MM.1S (cell line): ENCODE results near the gene TDRD12.

Experiments used
- DNase-seq: peaks from one replicate; pipeline ENCODE4 v3.0.0-alpha.2; 2015
- H2AFZ ChIP-seq: fragments of 300-600 bp; sonication (generic); 2 replicates; pipeline ENCODE4 v1.6.0; 2016; ENCODE audit warnings: antibody characterized with exemption, low read length
- H3F3A ChIP-seq: fragments of 300-600 bp; sonication (generic); 2 replicates; pipeline ENCODE4 v1.6.1; 2016; ENCODE audit warnings: mild to moderate bottlenecking, antibody characterized with exemption, low read length, moderate library complexity, mixed read lengths; ENCODE audit not compliant: insufficient read depth
- H3K27ac ChIP-seq: fragments of 300-600 bp; sonication (generic); 2 replicates; pipeline ENCODE4 v1.5.1; 2016; ENCODE audit warnings: mild to moderate bottlenecking, low read length
- H3K27me3 ChIP-seq: fragments of 300-600 bp; sonication (generic); replicated peaks from 2 replicates; pipeline ENCODE4 v1.6.0; 2016; ENCODE audit warnings: low read length; ENCODE audit not compliant: insufficient read depth
- H3K36me3 ChIP-seq: fragments of 300-600 bp; sonication (generic); replicated peaks from 2 replicates; pipeline ENCODE4 v1.6.1; 2016; ENCODE audit warnings: mild to moderate bottlenecking, low read length, mixed read lengths; ENCODE audit not compliant: insufficient read depth
- H3K4me1 ChIP-seq: fragments of 300-600 bp; sonication (generic); 2 replicates; pipeline ENCODE4 v1.6.1; 2016; ENCODE audit warnings: low read length, mixed read lengths
- H3K4me2 ChIP-seq: fragments of 300-600 bp; sonication (generic); 2 replicates; pipeline ENCODE4 v1.6.0; 2016; ENCODE audit warnings: low read depth, low read length
- H3K4me3 ChIP-seq: fragments of 300-600 bp; sonication (generic); 2 replicates; pipeline ENCODE4 v1.5.1; 2016; ENCODE audit warnings: low read length, mixed read lengths
- H3K79me2 ChIP-seq: fragments of 300-600 bp; sonication (generic); 2 replicates; pipeline ENCODE4 v1.6.1; 2016; ENCODE audit warnings: mixed run types, low read length, mixed read lengths
- H3K9ac ChIP-seq: fragments of 300-600 bp; sonication (generic); 2 replicates; pipeline ENCODE4 v1.6.1; 2016; ENCODE audit warnings: low read length, mixed read lengths
- H3K9me2 ChIP-seq: fragments of 300-600 bp; sonication (generic); replicated peaks from 2 replicates; pipeline ENCODE4 v1.6.1; 2016; ENCODE audit warnings: mild to moderate bottlenecking, low read length, mixed read lengths; ENCODE audit not compliant: insufficient read depth
- H3K9me3 ChIP-seq: fragments of 300-600 bp; sonication (generic); replicated peaks from 2 replicates; pipeline ENCODE4 v1.6.1; 2016; ENCODE audit warnings: mild to moderate bottlenecking, low read length, mixed read lengths; ENCODE audit not compliant: insufficient read depth
- H4K20me1 ChIP-seq: fragments of 300-600 bp; sonication (generic); 2 replicates; pipeline ENCODE4 v1.6.1; 2016; ENCODE audit warnings: mild to moderate bottlenecking, low read length, moderate library complexity, mixed read lengths; ENCODE audit not compliant: insufficient read depth
- EZH2 ChIP-seq: fragments of 300-600 bp; sonication (generic); optimal IDR thresholded peaks from 2 replicates; pipeline ENCODE3; 2017; ENCODE audit warnings: low read depth, mild to moderate bottlenecking, antibody characterized with exemption, low read length, mixed read lengths
- EZH2phosphoT487 ChIP-seq: fragments of 300-600 bp; sonication (generic); IDR thresholded peaks from 2 replicates; pipeline ENCODE4 v1.6.1; 2018; ENCODE audit warnings: antibody characterized with exemption, low read length
- TF ChIP-seq, protein P1 (sequence below): fragments of 300-600 bp; sonication (generic); IDR thresholded peaks from 2 replicates; pipeline ENCODE4 v1.5.1; 2016; ENCODE audit warnings: antibody characterized with exemption, low read length, mixed read lengths

Gene TDRD12

DNA sequence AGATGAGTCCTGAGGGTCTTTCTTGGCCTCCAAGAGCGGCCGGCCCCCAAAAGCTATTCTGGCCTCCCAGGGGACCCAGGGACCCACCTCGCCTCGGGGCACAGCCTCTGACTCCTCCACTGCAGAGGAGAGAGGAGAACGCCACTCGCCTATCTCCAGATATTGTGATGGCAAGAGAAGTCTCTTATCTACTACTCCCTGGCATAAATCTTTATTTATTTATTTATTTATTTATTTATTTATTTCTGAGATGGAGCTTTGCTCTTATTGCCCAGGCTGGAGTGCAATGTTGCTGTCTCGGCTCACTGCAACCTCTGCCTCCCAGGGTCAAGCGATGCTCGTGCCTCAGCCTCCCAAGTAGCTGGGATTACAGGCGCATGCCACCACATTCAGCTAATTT, 139.0 kb downstream of the TDRD12 start:
- Histone ChIP-seq H2AFZ (no peak overlapping the region), H3K4me1 (no peaks in the 10 kb centered on the region), H3K79me2 (no peaks in the 10 kb centered on the region), H3K9ac (no peak overlapping the region), H3K4me3 (no peak overlapping the region), H3F3A (no peaks in the 10 kb centered on the region), H3K4me2 (no peak overlapping the region), H3K9me2 (no peaks in the 10 kb centered on the region), H3K27ac (no peak overlapping the region), H3K9me3 (no peaks in the 10 kb centered on the region), H3K36me3 (no peaks in the 10 kb centered on the region), H4K20me1 (no peaks in the 10 kb centered on the region), H3K27me3 (no peaks in the 10 kb centered on the region; the same call in 1 of the 2 replicates)
- no peak for TF ChIP-seq EZH2phosphoT487
- TF ChIP-seq, protein P1, sequence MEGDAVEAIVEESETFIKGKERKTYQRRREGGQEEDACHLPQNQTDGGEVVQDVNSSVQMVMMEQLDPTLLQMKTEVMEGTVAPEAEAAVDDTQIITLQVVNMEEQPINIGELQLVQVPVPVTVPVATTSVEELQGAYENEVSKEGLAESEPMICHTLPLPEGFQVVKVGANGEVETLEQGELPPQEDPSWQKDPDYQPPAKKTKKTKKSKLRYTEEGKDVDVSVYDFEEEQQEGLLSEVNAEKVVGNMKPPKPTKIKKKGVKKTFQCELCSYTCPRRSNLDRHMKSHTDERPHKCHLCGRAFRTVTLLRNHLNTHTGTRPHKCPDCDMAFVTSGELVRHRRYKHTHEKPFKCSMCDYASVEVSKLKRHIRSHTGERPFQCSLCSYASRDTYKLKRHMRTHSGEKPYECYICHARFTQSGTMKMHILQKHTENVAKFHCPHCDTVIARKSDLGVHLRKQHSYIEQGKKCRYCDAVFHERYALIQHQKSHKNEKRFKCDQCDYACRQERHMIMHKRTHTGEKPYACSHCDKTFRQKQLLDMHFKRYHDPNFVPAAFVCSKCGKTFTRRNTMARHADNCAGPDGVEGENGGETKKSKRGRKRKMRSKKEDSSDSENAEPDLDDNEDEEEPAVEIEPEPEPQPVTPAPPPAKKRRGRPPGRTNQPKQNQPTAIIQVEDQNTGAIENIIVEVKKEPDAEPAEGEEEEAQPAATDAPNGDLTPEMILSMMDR: no peak
- no peak for TF ChIP-seq EZH2
- no peak for DNase-seq

DNA sequence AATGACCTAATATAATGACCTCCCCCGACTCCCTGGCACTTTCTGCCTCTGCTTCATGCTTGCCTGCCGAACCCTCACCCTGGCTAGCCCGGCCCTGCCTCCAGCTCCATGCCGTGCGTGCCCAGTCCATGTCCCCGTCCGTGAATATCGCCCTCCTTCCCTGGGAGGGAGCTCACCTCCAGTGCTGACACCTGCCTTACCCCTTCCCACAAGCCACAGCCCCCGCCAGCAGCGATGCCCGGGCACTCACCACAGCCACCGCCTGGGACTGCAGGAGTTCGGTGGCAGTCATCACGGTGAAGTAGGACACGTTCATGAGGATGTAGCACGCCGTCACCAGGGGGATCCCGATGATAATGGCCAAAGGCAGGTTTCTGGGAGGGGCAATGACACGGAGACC, 140.0 kb downstream of the TDRD12 start:
- H3K4me3 ChIP-seq: no peak overlapping the region
- no peaks in the 10 kb centered on the region for H3K4me1 ChIP-seq
- H3K9me2 ChIP-seq: no peaks in the 10 kb centered on the region
- H3K9me3 ChIP-seq: no peaks in the 10 kb centered on the region
- H3F3A ChIP-seq: no peaks in the 10 kb centered on the region
- H3K27ac ChIP-seq: no peak overlapping the region
- H3K9ac ChIP-seq: no peak overlapping the region
- H2AFZ ChIP-seq: no peak overlapping the region
- no peaks in the 10 kb centered on the region for H4K20me1 ChIP-seq
- DNase-seq: no peak
- H3K27me3 ChIP-seq: no peaks in the 10 kb centered on the region; the same call in 1 of the 2 replicates
- H3K36me3 ChIP-seq: no peaks in the 10 kb centered on the region
- no peak overlapping the region for H3K4me2 ChIP-seq
- no peak for TF ChIP-seq EZH2
- TF ChIP-seq, protein P1: no peak
- no peak for TF ChIP-seq EZH2phosphoT487
- H3K79me2 ChIP-seq: no peaks in the 10 kb centered on the region

DNA sequence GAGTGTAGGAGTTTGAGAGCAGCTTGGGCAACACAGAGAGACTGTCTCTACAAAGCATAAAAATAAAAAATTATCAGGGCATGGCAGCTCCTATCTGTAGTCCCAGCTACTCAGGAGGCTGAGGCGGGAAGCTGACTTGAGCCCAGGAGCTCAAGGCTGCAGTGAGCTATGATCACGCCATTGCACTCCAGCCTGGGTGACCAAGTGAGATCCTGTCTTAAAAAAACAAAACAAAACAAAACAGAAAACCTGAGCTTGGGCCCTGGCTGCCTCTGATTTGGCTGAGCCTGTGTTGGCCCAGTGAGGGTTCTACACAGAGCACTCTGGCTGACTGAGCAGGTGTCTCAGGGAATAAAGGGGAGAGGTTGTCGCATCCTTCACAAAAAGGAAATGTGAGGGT, 142.0 kb downstream of the TDRD12 start:
- TF ChIP-seq, protein P1: no peak
- no peak for TF ChIP-seq EZH2
- TF ChIP-seq EZH2phosphoT487: no peak
- no peak overlapping the region for H3K4me3 ChIP-seq
- no peaks in the 10 kb centered on the region for H3K9me2 ChIP-seq
- H3K9me3 ChIP-seq: no peaks in the 10 kb centered on the region
- H3K27me3 ChIP-seq: no peaks in the 10 kb centered on the region; the same call in 1 of the 2 replicates
- H3K36me3 ChIP-seq: no peaks in the 10 kb centered on the region
- no peaks in the 10 kb centered on the region for H4K20me1 ChIP-seq
- DNase-seq: no peak
- no peak overlapping the region for H2AFZ ChIP-seq
- no peak overlapping the region for H3K4me2 ChIP-seq
- no peak overlapping the region for H3K9ac ChIP-seq
- no peaks in the 10 kb centered on the region for H3K79me2 ChIP-seq
- H3K27ac ChIP-seq: no peak overlapping the region
- H3K4me1 ChIP-seq: no peaks in the 10 kb centered on the region
- H3F3A ChIP-seq: no peaks in the 10 kb centered on the region
